Measurements from ENCODE around the gene TRIM9. TPM values are rescaled to one million over a fixed set of nuclear protein-coding genes. Genes with fewer than 3 reads are reported as not detected.

The TRIM9 gene
- total and polyA plus RNA-seq, 2 of the 4 experiments (the other 2 are of a cell fraction) = under 0.01 to 0.09 TPM

DNA sequence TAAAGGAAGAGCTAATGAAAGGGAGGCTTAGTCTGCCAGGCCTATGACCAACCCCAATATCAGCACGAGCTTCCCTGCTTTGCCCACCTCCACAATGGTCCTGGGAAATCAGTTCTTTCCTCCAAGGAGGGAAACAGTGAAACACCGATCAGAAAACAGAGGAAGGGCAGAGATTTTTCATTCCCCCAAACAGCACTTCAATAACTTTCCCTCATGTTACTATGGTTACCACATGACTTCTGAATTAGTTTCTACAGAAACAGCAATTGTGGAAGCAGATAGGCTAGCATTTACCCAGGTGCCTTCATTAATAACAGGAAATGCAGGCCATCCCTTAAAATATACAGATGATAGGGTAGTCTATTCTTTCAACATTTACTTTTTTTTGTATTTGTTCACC lies 35.9 kb downstream of the TRIM9 start:
- in situ Hi-C loops (cut with MboI; ENCODE audit: low sequenced_read_pairs) (no loop called here), intact Hi-C loops (cut with micrococcal nuclease) (no loop called here), dilution Hi-C loops (cut with HindIII; ENCODE audit: low sequenced_read_pairs, unreplicated experiment) (no loop called here)
- H3K4me3 ChIP-seq (ENCODE audit: insufficient read depth, low read depth, low read length) = no peak overlapping the region
- H3K4me2 ChIP-seq (ENCODE audit: low read depth, low read length) = no peak overlapping the region
- H2BK5ac ChIP-seq (ENCODE audit: low read depth, low read length, poor library complexity, severe bottlenecking) = no peak overlapping the region
- no peaks in the 10 kb centered on the region for H3K9me1 ChIP-seq (ENCODE audit: insufficient read depth, low read length)
- no peak overlapping the region for H3K23ac ChIP-seq (ENCODE audit: low read depth, low read length)
- ChIA-PET CTCF (no interaction called here), POLR2A (ENCODE audit: unreplicated experiment) (no interaction called here)
- H2BK15ac ChIP-seq (ENCODE audit: low read depth, low read length) = no peak overlapping the region
- H3K9me3 ChIP-seq (ENCODE audit: control insufficient read depth, insufficient read depth, low read length) = peaks cover 4% of the 10 kb centered on the region; the same call in 1 of the 2 replicates
- H3K79me1 ChIP-seq (ENCODE audit: low read depth in 1 of 2, low read length in 2 of 2) = no peaks in the 10 kb centered on the region
- no peaks in the 10 kb centered on the region for H3K36me3 ChIP-seq (ENCODE audit: control insufficient read depth, insufficient read depth, low read length)
- BruUV-seq (replicated peaks) = no TSS peak
- DNase-seq (no peak), ATAC-seq (ENCODE audit: low read depth) (no peak)
- no peak overlapping the region for H2AFZ ChIP-seq (replicated peaks; ENCODE audit: low read length, poor library complexity)
- 100% methylated on average over 1 of the region's 2 CpGs; no CpG with 5 or more reads in 1 of the 2 experiments for WGBS, 2 experiments (ENCODE audit: extremely low coverage in 2 of 2, insufficient read length in 1 of 2)
- no peak overlapping the region for H4K91ac ChIP-seq (ENCODE audit: insufficient read depth, low read depth, low read length)
- H3K14ac ChIP-seq (replicated peaks; ENCODE audit: low read depth, low read length) = no peak overlapping the region
- H3K27me3 ChIP-seq (ENCODE audit: control insufficient read depth, insufficient read depth, low read length) = peaks cover 14% of the 10 kb centered on the region
- no peak overlapping the region for H4K8ac ChIP-seq (ENCODE audit: low read depth in 2 of 2, low read length in 2 of 2)
- H3K56ac ChIP-seq (ENCODE audit: extremely low read depth, insufficient read depth, low read length) = no peak overlapping the region
- H3K27ac ChIP-seq (ENCODE audit: insufficient read depth, low read length) = no peak overlapping the region
- no peak overlapping the region for H3K18ac ChIP-seq (ENCODE audit: low read depth, low read length)
- H4K20me1 ChIP-seq (ENCODE audit: insufficient read depth, low read length) = no peaks in the 10 kb centered on the region
- no peak overlapping the region for H3K9ac ChIP-seq (ENCODE audit: low read depth, low read length)
- H2AK9ac ChIP-seq (replicated peaks; ENCODE audit: low read depth, low read length, poor library complexity) = no peak overlapping the region
- no peak overlapping the region for H3K4ac ChIP-seq (ENCODE audit: low read depth, low read length)
- TF ChIP-seq MAFK (IDR thresholded peaks at IDR 0.05; ENCODE audit: low read depth, low read length) = no peak
- no peak for TF ChIP-seq RAD21 (IDR thresholded peaks at IDR 0.05; ENCODE audit: low read length)
- no peak for TF ChIP-seq SMC3 (IDR thresholded peaks at IDR 0.05; ENCODE audit: low read depth, low read length)
- TF ChIP-seq, protein P1, sequence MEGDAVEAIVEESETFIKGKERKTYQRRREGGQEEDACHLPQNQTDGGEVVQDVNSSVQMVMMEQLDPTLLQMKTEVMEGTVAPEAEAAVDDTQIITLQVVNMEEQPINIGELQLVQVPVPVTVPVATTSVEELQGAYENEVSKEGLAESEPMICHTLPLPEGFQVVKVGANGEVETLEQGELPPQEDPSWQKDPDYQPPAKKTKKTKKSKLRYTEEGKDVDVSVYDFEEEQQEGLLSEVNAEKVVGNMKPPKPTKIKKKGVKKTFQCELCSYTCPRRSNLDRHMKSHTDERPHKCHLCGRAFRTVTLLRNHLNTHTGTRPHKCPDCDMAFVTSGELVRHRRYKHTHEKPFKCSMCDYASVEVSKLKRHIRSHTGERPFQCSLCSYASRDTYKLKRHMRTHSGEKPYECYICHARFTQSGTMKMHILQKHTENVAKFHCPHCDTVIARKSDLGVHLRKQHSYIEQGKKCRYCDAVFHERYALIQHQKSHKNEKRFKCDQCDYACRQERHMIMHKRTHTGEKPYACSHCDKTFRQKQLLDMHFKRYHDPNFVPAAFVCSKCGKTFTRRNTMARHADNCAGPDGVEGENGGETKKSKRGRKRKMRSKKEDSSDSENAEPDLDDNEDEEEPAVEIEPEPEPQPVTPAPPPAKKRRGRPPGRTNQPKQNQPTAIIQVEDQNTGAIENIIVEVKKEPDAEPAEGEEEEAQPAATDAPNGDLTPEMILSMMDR (conservative IDR thresholded peaks at IDR 0.05; ENCODE audit: low read depth, low read length) = no peak
- TF ChIP-seq USF2 (IDR thresholded peaks at IDR 0.05; ENCODE audit: low read depth, low read length) = no peak
- TF ChIP-seq MAZ (IDR thresholded peaks at IDR 0.05; ENCODE audit: borderline replicate concordance, low read depth, low read length) = no peak
- no peak for TF ChIP-seq RCOR1 (IDR thresholded peaks at IDR 0.05; ENCODE audit: insufficient replicate concordance, low read length)
- TF ChIP-seq BHLHE40 (IDR thresholded peaks at IDR 0.05; ENCODE audit: low read depth, low read length) = no peak
- TF ChIP-seq POLR2A (IDR thresholded peaks at IDR 0.05; ENCODE audit: low read depth, low read length) = no peak
- TF ChIP-seq CHD1 (IDR thresholded peaks at IDR 0.05; ENCODE audit: low read depth, low read length) = no peak
- TF ChIP-seq CEBPB (IDR thresholded peaks at IDR 0.05; ENCODE audit: low read depth, low read length) = no peak
- TF ChIP-seq NFE2L2 (IDR thresholded peaks at IDR 0.05; ENCODE audit: low read depth, low read length) = no peak
- TF ChIP-seq, protein P2, sequence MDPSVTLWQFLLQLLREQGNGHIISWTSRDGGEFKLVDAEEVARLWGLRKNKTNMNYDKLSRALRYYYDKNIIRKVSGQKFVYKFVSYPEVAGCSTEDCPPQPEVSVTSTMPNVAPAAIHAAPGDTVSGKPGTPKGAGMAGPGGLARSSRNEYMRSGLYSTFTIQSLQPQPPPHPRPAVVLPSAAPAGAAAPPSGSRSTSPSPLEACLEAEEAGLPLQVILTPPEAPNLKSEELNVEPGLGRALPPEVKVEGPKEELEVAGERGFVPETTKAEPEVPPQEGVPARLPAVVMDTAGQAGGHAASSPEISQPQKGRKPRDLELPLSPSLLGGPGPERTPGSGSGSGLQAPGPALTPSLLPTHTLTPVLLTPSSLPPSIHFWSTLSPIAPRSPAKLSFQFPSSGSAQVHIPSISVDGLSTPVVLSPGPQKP (IDR thresholded peaks at IDR 0.05; ENCODE audit: borderline replicate concordance, low read depth, low read length) = no peak
- no peak for TF ChIP-seq FOS (IDR thresholded peaks at IDR 0.05; ENCODE audit: low read depth, low read length)
- TF ChIP-seq RFX5 (IDR thresholded peaks at IDR 0.05; ENCODE audit: low read depth, low read length) = no peak
- H2BK20ac ChIP-seq (ENCODE audit: low read depth, low read length) = no peak overlapping the region
- no peaks in the 10 kb centered on the region for H3K4me1 ChIP-seq (ENCODE audit: control insufficient read depth, insufficient read depth, low read length)
- no peak overlapping the region for H4K5ac ChIP-seq (ENCODE audit: low read depth, low read length)
- no peak overlapping the region for H2BK120ac ChIP-seq (ENCODE audit: low read depth, low read length)
- H2AK5ac ChIP-seq (ENCODE audit: low read depth, low read length) = no peak overlapping the region

Measured in IMR-90 (cell line).